ENCODE results near the gene PRKCA. TPM values are rescaled to one million over a fixed set of nuclear protein-coding genes. Genes with fewer than 3 reads are reported as not detected.

PRKCA gene
- total and polyA plus RNA-seq, 2 experiments from 2014 or later: 6.4 to 35.4 TPM

DNA sequence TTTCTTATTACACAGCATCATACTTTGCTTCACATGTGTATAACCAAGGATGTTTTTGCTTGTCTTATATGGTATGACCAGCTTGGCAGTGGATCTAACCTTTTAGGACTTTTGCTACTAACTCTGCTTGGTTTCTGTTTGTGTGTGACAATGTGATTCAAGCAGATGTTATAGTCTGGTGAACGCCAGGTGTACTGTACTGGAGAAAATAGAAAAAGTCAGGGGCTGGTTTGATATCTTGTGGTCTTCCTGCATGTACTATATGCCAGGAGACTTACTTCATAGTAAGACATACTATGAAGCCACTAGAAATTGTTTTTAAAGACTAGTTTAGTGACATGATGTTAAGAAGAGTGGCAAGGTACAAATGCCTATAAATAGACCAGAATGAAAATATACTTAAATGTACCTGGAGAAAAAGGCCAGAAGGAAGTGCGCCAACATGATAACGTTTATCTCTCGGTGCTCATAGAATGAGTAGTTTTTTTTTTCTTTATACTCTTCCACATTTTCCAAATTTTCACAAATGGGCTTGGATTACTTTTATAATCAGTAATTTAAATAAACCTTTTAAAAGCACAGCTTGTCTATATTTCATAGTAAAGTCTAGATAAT, 112.3 kb downstream of the PRKCA start:
- H3K4me3 ChIP-seq: no peak overlapping the region
- no peaks in the 10 kb centered on the region for H3F3A ChIP-seq (replicated peaks; ENCODE audit: low read depth)
- no peak overlapping the region for H2AFZ ChIP-seq
- H3K4me1 ChIP-seq (ENCODE audit: insufficient read depth): no peaks in the 10 kb centered on the region
- H4K20me1 ChIP-seq (replicated peaks; ENCODE audit: insufficient read depth): no peaks in the 10 kb centered on the region
- no peaks in the 10 kb centered on the region for H3K9me2 ChIP-seq (ENCODE audit: insufficient read depth)
- no peak for TF ChIP-seq EZH2phosphoT487 (IDR thresholded peaks at IDR 0.05; ENCODE audit: unreplicated experiment)
- no peak for TF ChIP-seq CREB1 (CRISPR knock-in tag; IDR thresholded peaks at IDR 0.05; ENCODE audit: low read depth)
- TF ChIP-seq NANOG (IDR thresholded peaks at IDR 0.05; ENCODE audit: borderline replicate concordance): no peak
- no peak for TF ChIP-seq STAT1 (IDR thresholded peaks at IDR 0.05; ENCODE audit: unreplicated experiment)
- Mint-ChIP-seq H3K27ac (no peak overlapping the region), H3K9me3 (no peaks in the 10 kb centered on the region), H3K36me3 (ENCODE audit: low read depth) (no peaks in the 10 kb centered on the region), H3K4me1 (peaks cover 10% of the 10 kb centered on the region), H3K27me3 (ENCODE audit: insufficient read depth, low read depth, poor library complexity) (peaks cover 3% of the 10 kb centered on the region), H3K4me3 (no peak overlapping the region)
- no peaks in the 10 kb centered on the region for H3K27me3 ChIP-seq (ENCODE audit: insufficient read depth)
- no peaks in the 10 kb centered on the region for H3K79me2 ChIP-seq (replicated peaks; ENCODE audit: insufficient read depth)
- no peak for DNase-seq (ENCODE audit: low spot score)
- H3K27ac ChIP-seq (ENCODE audit: low read depth): no peak overlapping the region
- ATAC-seq: no peak
- H3K4me2 ChIP-seq: no peak overlapping the region
- H3K36me3 ChIP-seq (ENCODE audit: insufficient read depth): no peaks in the 10 kb centered on the region

DNA sequence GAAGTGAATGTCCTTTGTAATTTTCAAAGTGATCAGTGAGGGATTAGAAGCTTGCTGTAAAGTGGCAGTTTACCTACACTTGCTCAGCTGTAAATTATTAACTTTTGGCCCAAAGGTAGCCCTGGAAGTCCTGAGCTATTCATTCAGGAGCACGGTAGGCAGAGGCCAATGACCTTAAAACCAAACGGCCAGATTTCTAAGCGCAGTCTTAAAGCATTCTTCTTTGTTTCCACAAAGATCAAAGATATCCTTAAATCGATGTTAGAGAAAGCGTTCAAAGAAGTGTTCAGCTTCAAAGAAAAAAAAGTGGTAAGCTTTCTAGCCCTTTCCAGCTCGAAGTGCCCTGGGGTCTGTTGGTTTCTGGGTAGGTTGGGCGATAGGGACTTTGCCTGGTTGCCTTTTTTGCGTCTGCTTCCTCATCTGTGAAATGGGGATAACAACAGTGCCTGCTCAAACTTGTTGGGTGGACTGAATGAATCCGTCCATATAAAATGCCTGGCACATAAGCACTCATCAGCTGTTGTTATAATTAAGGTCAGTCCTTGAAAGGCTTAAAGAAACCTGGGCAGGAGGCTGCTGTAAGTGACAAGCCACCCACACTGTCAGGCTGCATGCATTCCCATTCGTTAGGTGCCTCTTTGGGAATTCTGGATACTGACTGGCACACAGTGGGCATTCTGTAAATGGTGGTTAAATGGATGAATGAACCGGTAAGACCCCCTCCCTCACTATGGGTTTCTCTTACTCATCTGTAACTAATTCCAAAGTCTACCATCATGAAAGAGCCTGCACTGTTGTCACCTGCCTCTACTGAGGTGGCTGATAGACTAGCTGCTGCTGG, 113.2 kb downstream of the PRKCA start:
- Histone ChIP-seq H3K27ac (ENCODE audit: low read depth) (no peak overlapping the region), H3K4me2 (no peak overlapping the region), H3K36me3 (ENCODE audit: insufficient read depth) (no peaks in the 10 kb centered on the region), H4K20me1 (replicated peaks; ENCODE audit: insufficient read depth) (no peaks in the 10 kb centered on the region), H3K9me2 (ENCODE audit: insufficient read depth) (no peaks in the 10 kb centered on the region), H3K27me3 (ENCODE audit: insufficient read depth) (no peaks in the 10 kb centered on the region), H2AFZ (no peak overlapping the region), H3K4me3 (no peak overlapping the region), H3K79me2 (replicated peaks; ENCODE audit: insufficient read depth) (no peaks in the 10 kb centered on the region), H3F3A (replicated peaks; ENCODE audit: low read depth) (no peaks in the 10 kb centered on the region), H3K4me1 (ENCODE audit: insufficient read depth) (0 out of 2 replicates have a peak, but pooled peaks cover under 1% of the 10 kb centered on the region)
- no peak for DNase-seq (ENCODE audit: low spot score)
- no peak overlapping the region for H3K4me3 Mint-ChIP-seq
- H3K36me3 Mint-ChIP-seq (ENCODE audit: low read depth): no peaks in the 10 kb centered on the region
- H3K9me3 Mint-ChIP-seq: no peaks in the 10 kb centered on the region
- no peak for ATAC-seq
- peaks cover 12% of the 10 kb centered on the region for H3K4me1 Mint-ChIP-seq
- H3K27me3 Mint-ChIP-seq (ENCODE audit: insufficient read depth, low read depth, poor library complexity): peaks cover 3% of the 10 kb centered on the region
- H3K27ac Mint-ChIP-seq: no peak overlapping the region
- TF ChIP-seq JUNB (IDR thresholded peaks at IDR 0.05; ENCODE audit: unreplicated experiment) (no peak), ZNF331 (CRISPR knock-in tag; IDR thresholded peaks at IDR 0.05; ENCODE audit: low read depth) (no peak), STAT1 (IDR thresholded peaks at IDR 0.05; ENCODE audit: unreplicated experiment) (no peak), ZNF114 (CRISPR knock-in tag; IDR thresholded peaks at IDR 0.05) (no peak), EZH2 (IDR thresholded peaks at IDR 0.05; ENCODE audit: low read depth, unreplicated experiment) (no peak), CREB1 (CRISPR knock-in tag; IDR thresholded peaks at IDR 0.05; ENCODE audit: low read depth) (no peak), EZH2phosphoT487 (IDR thresholded peaks at IDR 0.05; ENCODE audit: unreplicated experiment) (no peak), NANOG (IDR thresholded peaks at IDR 0.05; ENCODE audit: borderline replicate concordance) (no peak)
- TF ChIP-seq, protein P1, sequence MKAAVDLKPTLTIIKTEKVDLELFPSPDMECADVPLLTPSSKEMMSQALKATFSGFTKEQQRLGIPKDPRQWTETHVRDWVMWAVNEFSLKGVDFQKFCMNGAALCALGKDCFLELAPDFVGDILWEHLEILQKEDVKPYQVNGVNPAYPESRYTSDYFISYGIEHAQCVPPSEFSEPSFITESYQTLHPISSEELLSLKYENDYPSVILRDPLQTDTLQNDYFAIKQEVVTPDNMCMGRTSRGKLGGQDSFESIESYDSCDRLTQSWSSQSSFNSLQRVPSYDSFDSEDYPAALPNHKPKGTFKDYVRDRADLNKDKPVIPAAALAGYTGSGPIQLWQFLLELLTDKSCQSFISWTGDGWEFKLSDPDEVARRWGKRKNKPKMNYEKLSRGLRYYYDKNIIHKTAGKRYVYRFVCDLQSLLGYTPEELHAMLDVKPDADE (IDR thresholded peaks at IDR 0.05): no peak
- TF ChIP-seq, protein P2, sequence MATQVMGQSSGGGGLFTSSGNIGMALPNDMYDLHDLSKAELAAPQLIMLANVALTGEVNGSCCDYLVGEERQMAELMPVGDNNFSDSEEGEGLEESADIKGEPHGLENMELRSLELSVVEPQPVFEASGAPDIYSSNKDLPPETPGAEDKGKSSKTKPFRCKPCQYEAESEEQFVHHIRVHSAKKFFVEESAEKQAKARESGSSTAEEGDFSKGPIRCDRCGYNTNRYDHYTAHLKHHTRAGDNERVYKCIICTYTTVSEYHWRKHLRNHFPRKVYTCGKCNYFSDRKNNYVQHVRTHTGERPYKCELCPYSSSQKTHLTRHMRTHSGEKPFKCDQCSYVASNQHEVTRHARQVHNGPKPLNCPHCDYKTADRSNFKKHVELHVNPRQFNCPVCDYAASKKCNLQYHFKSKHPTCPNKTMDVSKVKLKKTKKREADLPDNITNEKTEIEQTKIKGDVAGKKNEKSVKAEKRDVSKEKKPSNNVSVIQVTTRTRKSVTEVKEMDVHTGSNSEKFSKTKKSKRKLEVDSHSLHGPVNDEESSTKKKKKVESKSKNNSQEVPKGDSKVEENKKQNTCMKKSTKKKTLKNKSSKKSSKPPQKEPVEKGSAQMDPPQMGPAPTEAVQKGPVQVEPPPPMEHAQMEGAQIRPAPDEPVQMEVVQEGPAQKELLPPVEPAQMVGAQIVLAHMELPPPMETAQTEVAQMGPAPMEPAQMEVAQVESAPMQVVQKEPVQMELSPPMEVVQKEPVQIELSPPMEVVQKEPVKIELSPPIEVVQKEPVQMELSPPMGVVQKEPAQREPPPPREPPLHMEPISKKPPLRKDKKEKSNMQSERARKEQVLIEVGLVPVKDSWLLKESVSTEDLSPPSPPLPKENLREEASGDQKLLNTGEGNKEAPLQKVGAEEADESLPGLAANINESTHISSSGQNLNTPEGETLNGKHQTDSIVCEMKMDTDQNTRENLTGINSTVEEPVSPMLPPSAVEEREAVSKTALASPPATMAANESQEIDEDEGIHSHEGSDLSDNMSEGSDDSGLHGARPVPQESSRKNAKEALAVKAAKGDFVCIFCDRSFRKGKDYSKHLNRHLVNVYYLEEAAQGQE (IDR thresholded peaks at IDR 0.05; ENCODE audit: unreplicated experiment): no peak
- TF ChIP-seq, protein P3, sequence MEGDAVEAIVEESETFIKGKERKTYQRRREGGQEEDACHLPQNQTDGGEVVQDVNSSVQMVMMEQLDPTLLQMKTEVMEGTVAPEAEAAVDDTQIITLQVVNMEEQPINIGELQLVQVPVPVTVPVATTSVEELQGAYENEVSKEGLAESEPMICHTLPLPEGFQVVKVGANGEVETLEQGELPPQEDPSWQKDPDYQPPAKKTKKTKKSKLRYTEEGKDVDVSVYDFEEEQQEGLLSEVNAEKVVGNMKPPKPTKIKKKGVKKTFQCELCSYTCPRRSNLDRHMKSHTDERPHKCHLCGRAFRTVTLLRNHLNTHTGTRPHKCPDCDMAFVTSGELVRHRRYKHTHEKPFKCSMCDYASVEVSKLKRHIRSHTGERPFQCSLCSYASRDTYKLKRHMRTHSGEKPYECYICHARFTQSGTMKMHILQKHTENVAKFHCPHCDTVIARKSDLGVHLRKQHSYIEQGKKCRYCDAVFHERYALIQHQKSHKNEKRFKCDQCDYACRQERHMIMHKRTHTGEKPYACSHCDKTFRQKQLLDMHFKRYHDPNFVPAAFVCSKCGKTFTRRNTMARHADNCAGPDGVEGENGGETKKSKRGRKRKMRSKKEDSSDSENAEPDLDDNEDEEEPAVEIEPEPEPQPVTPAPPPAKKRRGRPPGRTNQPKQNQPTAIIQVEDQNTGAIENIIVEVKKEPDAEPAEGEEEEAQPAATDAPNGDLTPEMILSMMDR (conservative IDR thresholded peaks at IDR 0.05; ENCODE audit: low read depth in 2 of 2): no peak
